Smooth muscle cell of the coronary artery (primary cell): ENCODE measurements around the gene TRIO. TPM values are rescaled to one million over a fixed set of nuclear protein-coding genes. Genes with fewer than 3 reads are reported as not detected.

Experiments
- total RNA-seq: library from RNA; depleted of rRNA; stranded (reverse); fragments of >200 nt; gene quantifications from 2 replicates; pipeline ENCODE4 v1.2.3, GENCODE V29; 2014; ENCODE audit warnings: low replicate concordance

TRIO gene
- 156 and 199 TPM in 2 replicates for total RNA-seq

GRCh38 chr5:14142827-14143545, at the start of gene TRIO:
Gene TRIO (plus strand): TSS chr5:14143342. CDS start chr5:14143726, 384 bp downstream.

Other genes starting within 250 kb of the TRIO start
- gene DNAH5, start 198.7 kb upstream of the TRIO start, total RNA-seq: 0.12 and 0.15 TPM in 2 replicates